GM13977 (cell line): ENCODE data around the gene PPP1R12C.

ENCODE experiments used
- DNase-seq: peaks from one replicate; pipeline ENCODE4 v3.0.0; 2012; ENCODE audit warnings: low spot score
- CTCF ChIP-seq: IDR thresholded peaks from 2 replicates; pipeline ENCODE4 v1.5.1; 2012; ENCODE audit warnings: mild to moderate bottlenecking, control low read depth; ENCODE audit not compliant: insufficient read depth; ENCODE audit errors: extremely low read depth, missing control alignments
- in situ Hi-C: fragments of 300-500 bp; cut with MboI; formaldehyde crosslinking; loops from one replicate; pipeline ENCODE4 v1.12.0; 2022; ENCODE audit warnings: low sequenced_read_pairs, low pct_unique_long_range_greater_than_20kb, mixed read lengths, inconsistent platforms; ENCODE audit not compliant: unreplicated experiment

The PPP1R12C gene

DNA sequence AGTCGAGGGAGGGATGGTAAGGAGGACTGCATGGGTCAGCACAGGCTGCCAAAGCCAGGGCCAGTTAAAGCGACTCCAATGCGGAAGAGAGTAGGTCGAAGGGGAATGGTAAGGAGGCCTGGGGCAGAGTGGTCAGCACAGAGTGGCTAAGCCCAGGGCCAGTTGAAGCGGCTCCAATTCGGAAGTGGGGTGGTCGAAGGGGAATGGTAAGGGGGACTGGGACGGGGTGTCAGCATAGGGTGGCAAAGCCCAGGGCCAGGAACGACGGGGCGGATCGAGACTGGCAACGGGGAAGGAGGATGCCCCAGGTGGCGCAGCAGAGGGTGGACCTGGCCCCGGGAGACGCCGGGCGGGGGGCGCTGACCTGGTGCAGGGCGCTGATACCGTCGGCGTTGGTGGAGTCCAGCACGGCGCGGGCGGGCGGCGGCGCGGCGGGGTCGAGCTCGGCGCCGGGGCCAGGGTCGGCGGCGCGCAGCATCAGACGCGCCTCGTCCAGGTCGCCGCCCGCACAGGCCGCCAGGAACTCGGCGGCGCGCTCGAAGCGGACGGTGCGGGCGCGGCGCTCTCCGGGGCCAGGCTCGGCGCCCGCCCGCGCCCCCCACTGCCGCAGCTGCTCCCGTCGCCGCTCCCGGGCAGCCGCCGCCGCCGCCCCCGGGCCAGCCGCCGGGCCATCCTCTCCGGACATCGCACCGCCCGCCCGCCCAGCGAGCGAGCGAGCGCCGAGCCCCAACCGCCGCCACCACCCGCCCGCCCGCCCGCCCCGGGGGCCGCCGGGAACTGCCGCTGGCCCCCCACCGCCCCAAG, at the start of gene PPP1R12C:
TSS of gene PPP1R12C (minus strand) at position 779 of the 804 bp plus-strand sequence. CDS start at position 685, 94 bp downstream.
- no peak for DNase-seq
- TF ChIP-seq CTCF: no peak
- in situ Hi-C loops: loop anchor here (25.0 kb wide), 1 partner anchor 655 kb away; the partner anchor contains the start of genes CDC42EP5 and LENG9

GRCh38 chr19:55166530-55167268, 49.3 kb upstream of the PPP1R12C start, which contains the start of gene DNAAF3:
Gene DNAAF3 (minus strand): TSS chr19:55166613. CDS start chr19:55166413, 200 bp downstream.
- in situ Hi-C loops: no loop called here
- peak; percentile 99 for DNase-seq
- TF ChIP-seq CTCF: no peak

- in situ Hi-C loops: no loop called here
- TF ChIP-seq CTCF: peak; percentile 48
- DNase-seq: peak; percentile 68
These were observed 48.6 kb upstream of the PPP1R12C start for GRCh38 chr19:55165952-55166529.

GRCh38 chr19:55161571-55162322, 44.3 kb upstream of the PPP1R12C start:
- TF ChIP-seq CTCF: no peak
- in situ Hi-C loops: no loop called here
- no peak for DNase-seq

DNA sequence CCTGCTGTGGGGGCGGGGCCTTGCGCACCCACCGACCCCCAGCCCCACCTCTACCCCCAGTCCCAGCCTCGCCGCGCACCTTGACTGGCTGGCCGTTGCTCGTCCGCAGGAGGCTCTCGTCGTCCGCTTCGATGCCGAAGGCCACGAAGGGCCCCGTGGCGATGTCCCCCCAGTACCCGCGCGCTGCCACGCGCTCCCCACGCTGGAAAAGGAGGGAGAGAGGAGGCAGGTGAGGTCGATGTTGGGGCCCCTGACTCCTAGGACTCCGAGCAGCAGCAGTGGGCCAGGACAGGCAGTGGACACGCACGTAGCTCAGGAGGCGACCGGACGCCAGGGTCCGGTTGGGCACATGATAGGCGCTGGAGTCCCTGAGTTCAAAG, 43.5 kb upstream of the PPP1R12C start:
- TF ChIP-seq CTCF: no peak
- no peak for DNase-seq
- in situ Hi-C loops: no loop called here
